GM23248 (cell line): Measurements from ENCODE around the gene RNASE11. TPM values are rescaled to one million over a fixed set of nuclear protein-coding genes. Genes with fewer than 3 reads are reported as not detected.
"Not testable (repeated sequence)": the region's sequence is repeated elsewhere in the genome, so short reads cannot be mapped to it uniquely, and the experiment has no call there.

Experiments used
- DNase-seq: peaks from one replicate; pipeline ENCODE4 v3.0.0-alpha.2; 2015
- H2AFZ ChIP-seq: fragments of 200-600 bp; sonication (generic); 2 replicates; pipeline ENCODE4 v1.6.1; 2016; ENCODE audit warnings: antibody characterized with exemption
- H3F3A ChIP-seq: fragments of 200-600 bp; sonication (generic); 2 replicates; pipeline ENCODE4 v1.6.1; 2016; ENCODE audit warnings: mild to moderate bottlenecking, antibody characterized with exemption, mixed run types; ENCODE audit not compliant: insufficient read depth
- H3K27ac ChIP-seq: fragments of 200-600 bp; sonication (generic); 2 replicates; pipeline ENCODE4 v1.5.1; 2016; ENCODE audit warnings: mild to moderate bottlenecking
- H3K27me3 ChIP-seq: fragments of 200-600 bp; sonication (generic); replicated peaks from 2 replicates; pipeline ENCODE4 v1.6.1; 2016; ENCODE audit warnings: mild to moderate bottlenecking; ENCODE audit not compliant: insufficient read depth
- H3K36me3 ChIP-seq: fragments of 200-600 bp; sonication (generic); 2 replicates; pipeline ENCODE4 v1.6.1; 2016; ENCODE audit warnings: low read depth, mild to moderate bottlenecking
- H3K4me1 ChIP-seq: fragments of 200-600 bp; sonication (generic); 2 replicates; pipeline ENCODE4 v1.6.1; 2016; ENCODE audit warnings: mild to moderate bottlenecking; ENCODE audit not compliant: insufficient read depth
- H3K4me2 ChIP-seq: fragments of 200-600 bp; sonication (generic); one replicate; pipeline ENCODE4 v1.6.1; 2016; ENCODE audit warnings: mild to moderate bottlenecking; ENCODE audit not compliant: unreplicated experiment
- H3K4me3 ChIP-seq: fragments of 200-600 bp; sonication (generic); 2 replicates; pipeline ENCODE4 v1.5.1; 2016; ENCODE audit warnings: mild to moderate bottlenecking
- H3K79me2 ChIP-seq: fragments of 200-600 bp; sonication (generic); 2 replicates; pipeline ENCODE4 v1.6.1; 2016; ENCODE audit warnings: mild to moderate bottlenecking; ENCODE audit not compliant: insufficient read depth
- H3K9ac ChIP-seq: fragments of 200-600 bp; sonication (generic); 2 replicates; pipeline ENCODE4 v1.6.1; 2016; ENCODE audit warnings: mild to moderate bottlenecking
- H3K9me2 ChIP-seq: fragments of 200-600 bp; sonication (generic); 2 replicates; pipeline ENCODE4 v1.6.1; 2016; ENCODE audit warnings: mixed run types, mild to moderate bottlenecking, moderate library complexity; ENCODE audit not compliant: insufficient read depth
- H3K9me3 ChIP-seq: fragments of 200-600 bp; sonication (generic); one replicate; pipeline ENCODE4 v1.6.1; 2017; ENCODE audit warnings: low read depth
- H4K20me1 ChIP-seq: fragments of 200-600 bp; sonication (generic); 2 replicates; pipeline ENCODE4 v1.6.0; 2016; ENCODE audit not compliant: insufficient read depth
- EZH2 ChIP-seq: fragments of 200-600 bp; sonication (generic); IDR thresholded peaks from 2 replicates; pipeline ENCODE4 v1.6.1; 2018; ENCODE audit warnings: antibody characterized with exemption, mild to moderate bottlenecking; ENCODE audit not compliant: insufficient read depth, poor library complexity, severe bottlenecking
- EZH2phosphoT487 ChIP-seq: fragments of 200-600 bp; sonication (generic); IDR thresholded peaks from 2 replicates; pipeline ENCODE4 v1.6.1; 2018; ENCODE audit warnings: antibody characterized with exemption, moderate library complexity, mild to moderate bottlenecking, low read depth; ENCODE audit not compliant: insufficient read depth
- WGBS, 2 experiments: methylation state at CpG; one replicate each; pipeline ENCODE4 v1.1.6; 2015 to 2017; ENCODE audit warnings: low lambda C conversion rate in 2 of 2, low coverage in 1 of 2; ENCODE audit errors: missing lambda C conversion rate in 2 of 2; 5-methylcytosine and 5-hydroxymethylcytosine counted together
- in situ Hi-C: fragments of 300-500 bp; cut with MboI; formaldehyde crosslinking; loops from 2 replicates; pipeline ENCODE4 v1.15.0; 2020
- polyA plus RNA-seq: library from polyadenylated mRNA; unstranded; fragments of >200 nt; fragmentation: Nextera tagmentation; extraction: Ambion mirVana; gene quantifications from 2 replicates; pipeline ENCODE4 v1.2.1, GENCODE V29; 2016
- total RNA-seq: library from RNA; depleted of rRNA; stranded (reverse); fragments of >200 nt; shearing (Covaris generic); gene quantifications from 2 replicates; pipeline ENCODE4 v1.2.3, GENCODE V29; 2014

The RNASE11 gene
- total and polyA plus RNA-seq, 2 experiments from 2014 or later = not detected

- H3K9me2 ChIP-seq = no peaks in the 10 kb centered on the region
- no peaks in the 10 kb centered on the region for H4K20me1 ChIP-seq
- in situ Hi-C loops = no loop called here
- H3K4me2 ChIP-seq = no peak overlapping the region
- no peaks in the 10 kb centered on the region for H3K79me2 ChIP-seq
- no peak overlapping the region for H3K9ac ChIP-seq
- H2AFZ ChIP-seq = no peak overlapping the region
- no peaks in the 10 kb centered on the region for H3K9me3 ChIP-seq
- DNase-seq = no peak
- no peaks in the 10 kb centered on the region for H3K36me3 ChIP-seq
- H3K27me3 ChIP-seq = peaks cover 8% of the 10 kb centered on the region
- no peaks in the 10 kb centered on the region for H3F3A ChIP-seq
- no peak overlapping the region for H3K4me3 ChIP-seq
- no peak overlapping the region for H3K27ac ChIP-seq
- no peaks in the 10 kb centered on the region for H3K4me1 ChIP-seq
- no peak for TF ChIP-seq EZH2
- TF ChIP-seq EZH2phosphoT487 = no peak
Observed at GRCh38 chr14:20583142-20583541, 4.7 kb downstream of the RNASE11 start.

- no peak overlapping the region for H3K9ac ChIP-seq
- no peaks in the 10 kb centered on the region for H3K36me3 ChIP-seq
- H3F3A ChIP-seq = no peaks in the 10 kb centered on the region
- H3K79me2 ChIP-seq = no peaks in the 10 kb centered on the region
- no peaks in the 10 kb centered on the region for H3K4me1 ChIP-seq
- H4K20me1 ChIP-seq = no peaks in the 10 kb centered on the region
- H3K9me3 ChIP-seq = no peaks in the 10 kb centered on the region
- no peak overlapping the region for H2AFZ ChIP-seq
- in situ Hi-C loops = no loop called here
- WGBS, 2 experiments = 38 to 48% methylated on average over 4 of the region's 4 CpGs
- no peak for TF ChIP-seq EZH2
- TF ChIP-seq EZH2phosphoT487 = no peak
- no peak overlapping the region for H3K27ac ChIP-seq
- peaks cover 5% of the 10 kb centered on the region for H3K27me3 ChIP-seq
- no peak for DNase-seq
- no peak overlapping the region for H3K4me3 ChIP-seq
- no peak overlapping the region for H3K4me2 ChIP-seq
- H3K9me2 ChIP-seq = no peaks in the 10 kb centered on the region
Observed at GRCh38 chr14:20580242-20580641, 7.6 kb downstream of the RNASE11 start.

GRCh38 chr14:20578784-20579502 is 8.9 kb downstream of the RNASE11 start:
- Histone ChIP-seq H3K4me2 (no peak overlapping the region), H3K4me1 (no peaks in the 10 kb centered on the region), H3K27me3 (no peaks in the 10 kb centered on the region), H3K36me3 (no peaks in the 10 kb centered on the region), H3K79me2 (no peaks in the 10 kb centered on the region), H3K9me3 (no peaks in the 10 kb centered on the region), H4K20me1 (no peaks in the 10 kb centered on the region), H3K27ac (no peak overlapping the region), H3K4me3 (no peak overlapping the region), H2AFZ (no peak overlapping the region), H3F3A (no peaks in the 10 kb centered on the region), H3K9ac (no peak overlapping the region), H3K9me2 (no peaks in the 10 kb centered on the region)
- DNase-seq = no peak
- TF ChIP-seq EZH2phosphoT487 = no peak
- no peak for TF ChIP-seq EZH2
- in situ Hi-C loops = no loop called here
- 45 to 47% methylated on average over 14 of the region's 14 CpGs for WGBS, 2 experiments

- in situ Hi-C loops = no loop called here
- Histone ChIP-seq H3K27me3 (no peaks in the 10 kb centered on the region), H3K4me2 (no peak overlapping the region), H3K4me1 (no peaks in the 10 kb centered on the region), H4K20me1 (no peaks in the 10 kb centered on the region), H3K9ac (no peak overlapping the region), H3K79me2 (no peaks in the 10 kb centered on the region), H3K9me3 (no peaks in the 10 kb centered on the region), H2AFZ (no peak overlapping the region), H3K9me2 (no peaks in the 10 kb centered on the region), H3F3A (no peaks in the 10 kb centered on the region), H3K36me3 (no peaks in the 10 kb centered on the region), H3K27ac (no peak overlapping the region), H3K4me3 (no peak overlapping the region)
- 44 to 45% methylated on average over 3 of the region's 3 CpGs for WGBS, 2 experiments
- no peak for DNase-seq
- no peak for TF ChIP-seq EZH2
- TF ChIP-seq EZH2phosphoT487 = no peak
Observed at GRCh38 chr14:20578325-20578724, 9.5 kb downstream of the RNASE11 start.

- H3K4me1 ChIP-seq, H2AFZ ChIP-seq, H3K9me2 ChIP-seq, H3K36me3 ChIP-seq, in situ Hi-C loops, H3K4me3 ChIP-seq, H3K9ac ChIP-seq, H3K27ac ChIP-seq, H4K20me1 ChIP-seq, DNase-seq, H3F3A ChIP-seq, H3K4me2 ChIP-seq, H3K27me3 ChIP-seq, H3K79me2 ChIP-seq, H3K9me3 ChIP-seq: not testable (repeated sequence)
- 28 to 31% methylated on average over 4 of the region's 4 CpGs for WGBS, 2 experiments
Observed at GRCh38 chr14:20572382-20572990, 15.3 kb downstream of the RNASE11 start.

- H3K4me2 ChIP-seq, DNase-seq, H3K4me3 ChIP-seq, H4K20me1 ChIP-seq, H3K79me2 ChIP-seq, H3F3A ChIP-seq, H3K9me2 ChIP-seq, H2AFZ ChIP-seq, H3K4me1 ChIP-seq, H3K27me3 ChIP-seq, H3K27ac ChIP-seq, H3K9me3 ChIP-seq, H3K36me3 ChIP-seq, H3K9ac ChIP-seq, in situ Hi-C loops: not testable (repeated sequence)
- WGBS, 2 experiments = 11 to 13% methylated on average over 1 of the region's 1 CpG
Observed at GRCh38 chr14:20570720-20571119, 17.1 kb downstream of the RNASE11 start.

- H3K27ac ChIP-seq, H3K9me3 ChIP-seq, H3K9me2 ChIP-seq, H3K36me3 ChIP-seq, H3K27me3 ChIP-seq, H2AFZ ChIP-seq, H4K20me1 ChIP-seq, H3K9ac ChIP-seq, H3K79me2 ChIP-seq, H3K4me1 ChIP-seq, H3F3A ChIP-seq, H3K4me2 ChIP-seq, DNase-seq, H3K4me3 ChIP-seq, in situ Hi-C loops: not testable (repeated sequence)
- 25 to 31% methylated on average over 2 of the region's 2 CpGs for WGBS, 2 experiments
Observed at GRCh38 chr14:20569865-20570264, 17.9 kb downstream of the RNASE11 start.
